Chondrocyte (in vitro differentiated cells): ENCODE results near the gene ADIRF. TPM values are rescaled to one million over a fixed set of nuclear protein-coding genes. Genes with fewer than 3 reads are reported as not detected.
A peak's percentile ranks its signal among the peaks of the same experiment; 100 is the strongest.
"Not testable (repeated sequence)": the region's sequence is repeated elsewhere in the genome, so short reads cannot be mapped to it uniquely, and the experiment has no call there.

Experiments
- DNase-seq: peaks from one replicate; pipeline ENCODE4 v3.0.0; 2021; ENCODE audit warnings: mixed read lengths, low spot score
- H3K27ac Mint-ChIP-seq: one replicate; pipeline ENCODE4 v1.8.0; 2021; ENCODE audit warnings: mild to moderate bottlenecking, moderate library complexity, mixed read lengths; ENCODE audit not compliant: unreplicated experiment
- H3K27me3 Mint-ChIP-seq: 2 replicates; pipeline ENCODE4 v1.8.0; 2021; ENCODE audit warnings: low read depth, mixed read lengths
- H3K36me3 Mint-ChIP-seq: 2 replicates; pipeline ENCODE4 v1.8.0; 2021; ENCODE audit warnings: low read depth, mixed read lengths
- H3K4me1 Mint-ChIP-seq: 2 replicates; pipeline ENCODE4 v1.8.0; 2021; ENCODE audit warnings: low read depth, mild to moderate bottlenecking, mixed read lengths
- H3K4me3 Mint-ChIP-seq: one replicate; pipeline ENCODE4 v1.8.0; 2021; ENCODE audit warnings: mild to moderate bottlenecking, moderate library complexity, mixed read lengths; ENCODE audit not compliant: unreplicated experiment
- H3K9me3 Mint-ChIP-seq: 2 replicates; pipeline ENCODE4 v1.8.0; 2021; ENCODE audit warnings: low read depth, mixed read lengths
- CTCF ChIP-seq: fragments of 200-600 bp; sonication (generic); IDR thresholded peaks from 2 replicates; pipeline ENCODE4 v1.5.0; 2021; ENCODE audit warnings: antibody characterized with exemption, mild to moderate bottlenecking, moderate library complexity
- total RNA-seq: library from RNA; stranded (reverse); gene quantifications from 3 replicates; pipeline ENCODE4 v1.2.1, GENCODE V29; 2021

Gene ADIRF
- total RNA-seq, 1 donor from 2014 or later, result 0.65 TPM

- DNase-seq, result no peak
- H3K36me3 Mint-ChIP-seq, result no peaks in the 10 kb centered on the region
- no peaks in the 10 kb centered on the region for H3K27me3 Mint-ChIP-seq
- peak overlapping the region; percentile 86 for H3K27ac Mint-ChIP-seq
- no peak for TF ChIP-seq CTCF
- H3K4me3 Mint-ChIP-seq, result no peak overlapping the region
- H3K4me1 Mint-ChIP-seq, result peaks cover 58% of the 10 kb centered on the region
- no peaks in the 10 kb centered on the region for H3K9me3 Mint-ChIP-seq
Observed at GRCh38 chr10:86979296-86979818, 11.1 kb downstream of the ADIRF start.

GRCh38 chr10:86979977-86980448 is 11.7 kb downstream of the ADIRF start:
- H3K36me3 Mint-ChIP-seq, result no peaks in the 10 kb centered on the region
- DNase-seq, result no peak
- no peaks in the 10 kb centered on the region for H3K27me3 Mint-ChIP-seq
- H3K27ac Mint-ChIP-seq, result peak overlapping the region; percentile 86
- H3K4me3 Mint-ChIP-seq, result no peak overlapping the region
- no peaks in the 10 kb centered on the region for H3K9me3 Mint-ChIP-seq
- TF ChIP-seq CTCF, result no peak
- peaks cover 51% of the 10 kb centered on the region for H3K4me1 Mint-ChIP-seq

GRCh38 chr10:86981020-86981419 is 12.7 kb downstream of the ADIRF start:
- peak overlapping the region; percentile 66 for H3K27ac Mint-ChIP-seq
- not testable (repeated sequence) for H3K27me3 Mint-ChIP-seq, H3K9me3 Mint-ChIP-seq, H3K36me3 Mint-ChIP-seq, DNase-seq, H3K4me3 Mint-ChIP-seq
- peaks cover 51% of the 10 kb centered on the region for H3K4me1 Mint-ChIP-seq

GRCh38 chr10:86981716-86982115 is 13.4 kb downstream of the ADIRF start:
- H3K9me3 Mint-ChIP-seq, result no peaks in the 10 kb centered on the region
- DNase-seq, result no peak
- no peak overlapping the region for H3K27ac Mint-ChIP-seq
- H3K36me3 Mint-ChIP-seq, result no peaks in the 10 kb centered on the region
- TF ChIP-seq CTCF, result no peak
- H3K4me1 Mint-ChIP-seq, result peaks cover 51% of the 10 kb centered on the region
- H3K4me3 Mint-ChIP-seq, result no peak overlapping the region
- H3K27me3 Mint-ChIP-seq, result no peaks in the 10 kb centered on the region

GRCh38 chr10:86984498-86984897 is 16.2 kb downstream of the ADIRF start:
- not testable (repeated sequence) for H3K36me3 Mint-ChIP-seq, H3K27ac Mint-ChIP-seq, H3K27me3 Mint-ChIP-seq, H3K9me3 Mint-ChIP-seq, DNase-seq, H3K4me3 Mint-ChIP-seq
- H3K4me1 Mint-ChIP-seq, result peaks cover 34% of the 10 kb centered on the region

GRCh38 chr10:86988520-86988919 is 20.2 kb downstream of the ADIRF start:
- TF ChIP-seq CTCF, result no peak
- DNase-seq, result no peak
- Mint-ChIP-seq H3K27me3 (no peaks in the 10 kb centered on the region), H3K36me3 (no peaks in the 10 kb centered on the region), H3K4me1 (peaks cover 20% of the 10 kb centered on the region), H3K9me3 (no peaks in the 10 kb centered on the region), H3K4me3 (no peak overlapping the region), H3K27ac (no peak overlapping the region)

- DNase-seq, H3K27me3 Mint-ChIP-seq: not testable (repeated sequence)
Observed at GRCh38 chr10:86991362-86991761, 23.1 kb downstream of the ADIRF start.

More at GRCh38 chr10:86991362-86991761, 23.1 kb downstream of the ADIRF start:
- H3K27ac Mint-ChIP-seq, H3K4me3 Mint-ChIP-seq, H3K9me3 Mint-ChIP-seq, H3K36me3 Mint-ChIP-seq: not testable (repeated sequence)
- peaks cover 20% of the 10 kb centered on the region for H3K4me1 Mint-ChIP-seq
